Measurements from ENCODE around the gene FMOD.
A peak's percentile ranks its signal among the peaks of the same experiment; 100 is the strongest.
"Not testable (repeated sequence)": the region's sequence is repeated elsewhere in the genome, so short reads cannot be mapped to it uniquely, and the experiment has no call there.

The FMOD gene

DNA sequence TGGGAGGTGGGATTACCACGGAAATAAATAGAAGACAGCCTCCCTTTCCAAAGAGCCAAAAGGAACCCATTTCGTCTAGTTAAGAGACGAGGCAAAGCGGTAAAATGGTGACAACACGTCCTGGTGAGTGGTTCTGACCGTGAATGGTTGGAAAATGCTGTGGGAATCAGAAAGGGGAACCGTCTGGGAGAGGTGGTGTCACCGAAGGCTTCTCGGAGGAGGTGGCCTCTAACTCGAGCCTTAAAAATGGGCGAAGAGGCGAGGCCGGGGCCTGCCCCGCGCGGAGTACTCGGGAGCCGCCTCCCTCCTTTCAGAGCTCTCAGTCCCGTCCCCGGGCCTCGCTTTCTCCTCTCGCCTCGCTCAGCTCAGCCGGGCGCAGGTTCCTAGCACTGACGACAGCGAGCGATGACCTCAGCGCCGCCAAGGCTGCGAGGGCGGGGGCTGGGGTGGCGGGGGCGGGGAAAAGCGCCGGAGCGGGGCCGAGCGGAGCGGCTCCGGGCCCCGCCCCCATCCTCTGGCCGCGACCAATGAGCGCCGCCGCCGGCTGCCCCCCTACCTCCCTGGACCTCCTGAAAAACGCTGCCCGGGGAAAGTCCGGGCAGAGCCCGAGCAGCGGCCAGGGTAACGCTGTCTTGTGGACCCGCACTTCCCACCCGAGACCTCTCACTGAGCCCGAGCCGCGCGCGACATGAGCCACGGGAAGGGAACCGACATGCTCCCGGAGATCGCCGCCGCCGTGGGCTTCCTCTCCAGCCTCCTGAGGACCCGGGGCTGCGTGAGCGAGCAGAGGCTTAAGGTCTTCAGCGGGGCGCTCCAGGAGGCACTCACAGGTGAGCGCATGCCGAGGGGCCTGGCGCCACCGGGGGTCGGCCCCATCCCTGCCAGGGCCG, 45.8 kb downstream of the FMOD start, which contains the start of gene BTG2:
Gene BTG2 (plus strand): TSS at position 601 of the 890 bp plus-strand sequence. CDS start 88 bp downstream, at position 689.
- DNase-seq, result peak; percentile 92

DNA sequence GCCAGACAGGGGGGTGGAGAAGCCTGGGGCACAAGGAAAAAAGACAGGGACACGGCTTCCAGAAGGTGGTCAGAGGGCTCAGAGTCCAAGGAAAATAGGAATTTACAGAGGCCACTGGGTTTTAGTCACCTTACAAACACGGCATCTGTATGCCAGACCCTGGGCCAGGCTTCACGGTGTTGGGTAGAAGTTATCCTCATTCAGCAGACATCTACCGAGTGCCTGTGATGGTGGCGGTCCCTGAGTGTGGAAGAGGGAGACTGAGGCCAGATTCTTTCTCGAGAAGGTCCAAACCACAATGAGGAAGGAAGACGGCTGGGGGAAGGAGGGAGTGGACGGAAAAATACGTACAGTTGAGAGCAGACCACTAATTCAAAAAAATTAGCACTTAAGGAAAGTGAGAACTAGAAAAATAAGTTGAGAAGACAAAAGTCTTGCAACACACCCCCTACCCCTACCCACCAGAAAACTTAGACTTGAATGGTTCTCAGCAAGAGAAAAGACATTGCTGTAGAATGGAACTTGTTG, 46.5 kb downstream of the FMOD start:
- DNase-seq, result no peak

DNA sequence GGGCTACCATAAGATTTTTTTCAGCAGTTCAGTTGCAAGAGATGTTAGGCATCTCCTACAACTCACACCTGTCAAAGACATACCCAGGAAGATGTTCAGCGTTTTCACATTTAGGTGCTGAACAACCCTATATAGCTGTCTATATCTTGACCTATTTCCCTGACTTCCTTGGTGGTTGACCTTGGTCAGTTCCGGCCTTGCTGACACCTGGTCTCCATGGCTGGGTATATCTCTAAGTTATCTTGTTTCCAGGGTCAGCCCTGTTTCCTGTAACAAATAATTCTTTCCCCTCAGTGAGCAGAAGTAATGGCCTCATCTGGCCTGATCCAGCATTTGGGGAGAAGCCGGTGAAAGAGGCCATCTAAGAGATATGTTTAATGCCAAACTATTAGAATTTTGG, 48.0 kb downstream of the FMOD start:
- DNase-seq, result no peak

DNA sequence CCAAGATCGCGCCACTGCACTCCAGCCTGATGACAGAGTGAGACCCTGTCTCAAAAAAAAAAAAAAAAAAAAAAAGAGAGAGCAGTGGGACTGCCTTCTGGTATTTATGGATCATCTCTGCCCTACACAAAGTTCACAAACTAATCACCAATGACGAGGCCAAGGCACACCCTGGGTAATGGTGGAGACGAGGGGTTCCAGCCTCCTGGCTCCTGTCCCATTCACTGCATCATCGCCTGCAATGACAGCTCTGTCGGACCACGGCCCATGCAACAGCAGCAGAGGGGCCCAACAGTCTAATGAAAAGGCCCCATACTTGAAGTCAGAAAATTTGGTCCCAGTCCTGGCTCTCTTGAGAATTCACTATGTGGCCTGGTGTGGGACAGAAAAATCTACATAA, 48.5 kb downstream of the FMOD start:
- DNase-seq, result no peak

DNA sequence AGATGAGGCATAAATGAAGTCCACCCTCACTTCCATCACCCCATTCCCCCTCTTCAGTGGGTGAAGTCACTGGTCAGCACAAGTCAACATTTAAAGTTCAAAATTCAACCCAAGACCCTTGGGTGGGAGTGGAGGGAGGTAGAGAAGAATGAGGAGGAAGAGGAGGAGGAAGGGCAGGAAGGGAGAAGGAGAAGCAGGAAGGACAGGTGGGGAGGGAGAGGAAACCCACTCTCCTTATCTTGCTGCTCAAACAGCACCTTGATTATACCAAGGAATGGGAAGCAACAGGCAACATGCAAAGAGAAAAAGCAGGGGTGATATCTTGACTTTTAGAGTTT, 49.6 kb downstream of the FMOD start:
- no peak for DNase-seq

DNA sequence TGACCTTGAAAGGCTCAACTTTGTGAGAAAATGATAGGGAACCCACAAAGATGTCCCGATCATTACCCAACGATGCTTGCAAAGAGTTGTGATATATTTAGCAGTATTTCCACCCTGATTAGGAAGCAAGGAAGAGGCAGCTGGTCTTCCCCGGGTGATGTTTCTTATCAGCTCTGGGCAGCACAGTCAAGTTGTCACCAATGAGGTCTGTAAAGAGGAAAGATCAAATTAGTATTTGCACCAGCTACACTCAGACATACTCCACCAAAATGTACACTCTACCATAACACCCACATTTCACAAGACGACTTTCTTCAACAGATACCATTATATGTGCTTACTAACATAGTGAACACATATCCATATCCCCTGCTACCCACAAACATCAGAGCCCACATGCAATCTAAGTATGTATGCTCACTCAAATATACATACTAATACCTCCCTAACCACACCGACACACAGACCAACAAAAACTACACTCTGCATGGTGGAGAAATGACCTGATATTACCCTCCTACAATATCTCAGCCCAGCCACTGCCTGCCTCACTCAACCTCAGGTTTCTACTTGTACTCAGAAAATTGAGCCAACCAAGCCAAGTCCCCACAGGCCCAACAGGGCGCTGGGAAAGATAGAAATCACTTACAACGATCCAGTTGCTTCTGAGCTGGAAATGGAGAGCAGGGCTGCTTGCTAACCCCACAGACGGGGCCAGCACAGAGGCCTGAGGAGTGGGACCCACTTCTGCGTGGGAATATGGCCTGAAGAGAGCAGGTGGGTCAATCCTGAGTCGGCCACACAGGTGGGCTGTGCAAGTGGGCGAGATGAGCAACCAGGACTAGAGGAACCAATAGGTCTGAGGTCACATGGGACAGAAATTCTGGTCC, 50.2 kb downstream of the FMOD start:
- no peak for DNase-seq

DNA sequence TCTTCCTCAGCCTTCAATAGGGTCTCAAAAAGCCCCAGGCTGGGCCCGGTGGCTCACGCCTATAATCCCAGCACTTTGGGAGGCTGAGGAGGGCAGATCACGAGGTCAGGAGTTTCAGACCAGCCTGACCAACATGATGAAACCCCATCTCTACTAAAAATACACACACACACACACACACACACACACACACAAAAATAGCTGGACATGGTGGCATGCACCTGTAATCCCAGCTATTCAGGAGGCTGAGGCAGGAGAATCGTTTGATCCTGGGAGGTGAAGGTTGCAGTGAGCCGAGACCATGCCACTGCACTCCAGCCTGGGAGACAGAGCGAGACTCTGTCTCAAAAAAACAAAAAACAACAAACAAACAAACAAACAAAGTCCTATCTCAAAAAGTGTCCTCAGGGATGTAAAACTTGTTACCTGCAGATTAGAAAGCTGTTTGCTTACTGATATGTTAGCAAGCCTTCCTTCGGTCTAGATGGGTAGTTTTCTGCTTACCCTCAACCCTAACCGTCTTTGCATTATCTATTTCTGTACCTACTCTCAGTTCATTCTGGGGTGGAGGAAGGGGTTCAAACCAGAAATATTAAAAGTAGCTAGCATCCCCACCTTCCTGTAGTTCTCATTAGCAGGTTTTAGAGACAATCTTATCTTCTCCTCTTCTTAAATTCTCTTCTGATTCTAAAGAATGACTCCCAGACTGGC, 51.0 kb downstream of the FMOD start:
- not testable (repeated sequence) for DNase-seq

DNA sequence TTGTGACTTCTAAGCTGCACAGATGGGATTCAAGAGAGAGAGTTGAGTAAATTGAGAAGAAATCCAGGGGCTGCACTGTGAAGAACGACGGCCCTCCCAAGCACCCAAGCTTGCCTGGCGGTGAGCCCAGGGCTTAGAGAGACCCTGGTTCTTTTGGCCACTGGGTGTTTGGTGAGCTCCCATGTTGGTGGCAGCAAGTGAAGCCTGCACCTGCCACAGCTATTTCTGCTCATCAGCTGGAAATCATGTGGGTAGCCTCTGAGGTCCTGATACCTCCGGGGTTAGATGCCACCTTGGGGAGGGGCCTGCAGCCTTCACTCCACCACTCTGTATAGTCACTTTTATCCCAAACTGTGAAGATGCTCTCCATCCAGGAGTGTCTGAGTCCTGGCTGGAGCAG, 51.8 kb downstream of the FMOD start:
- no peak for DNase-seq

DNA sequence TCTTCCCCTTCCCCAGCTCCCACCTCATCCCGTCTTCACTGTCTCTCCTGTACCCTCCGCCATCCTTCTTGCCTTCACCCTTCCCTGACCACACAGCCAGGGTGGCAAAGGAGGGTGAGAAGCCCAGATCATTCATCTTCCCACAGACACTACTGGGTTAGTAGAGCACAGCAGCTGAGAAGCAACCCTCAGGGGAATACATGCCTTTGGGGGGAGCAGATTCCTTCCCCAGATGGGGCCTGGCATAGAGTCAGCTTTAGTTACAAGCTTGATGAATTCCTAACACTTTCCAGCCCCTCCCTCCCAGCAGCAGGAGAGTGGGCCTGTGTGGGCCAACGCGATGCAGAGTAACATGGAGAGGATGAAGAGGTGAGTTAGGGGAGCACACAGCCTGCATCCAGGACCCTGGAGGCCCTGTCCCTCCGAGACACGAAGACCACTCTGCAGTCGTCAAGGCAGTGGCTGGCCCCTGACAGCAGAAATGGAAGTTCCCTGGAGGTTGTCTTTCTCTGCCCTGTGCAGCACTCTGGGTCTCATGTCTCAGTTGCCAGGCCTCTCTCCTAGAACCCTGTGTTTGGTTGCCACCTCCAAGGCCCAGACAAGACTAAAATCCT, 54.4 kb downstream of the FMOD start:
- DNase-seq, result no peak

DNA sequence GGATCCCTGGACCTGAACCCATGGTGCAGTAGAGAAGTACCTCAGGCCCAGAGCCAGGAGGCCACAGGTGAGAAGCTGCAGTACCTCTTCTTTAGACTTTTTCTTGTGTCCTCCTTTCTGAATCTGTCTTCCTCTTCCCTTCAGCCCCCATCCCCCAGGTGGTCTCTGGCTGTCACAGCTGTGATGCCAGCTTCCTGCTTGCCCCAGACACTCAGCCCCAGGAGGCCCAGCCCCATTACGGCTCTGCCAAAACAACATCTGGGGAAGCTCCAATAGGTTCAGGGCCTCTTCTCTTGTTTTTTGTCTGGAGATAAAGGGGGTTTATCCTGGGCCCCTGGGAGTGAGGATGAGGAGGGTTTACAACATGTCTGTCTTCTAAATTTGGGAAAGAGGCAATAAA, 55.1 kb downstream of the FMOD start:
- no peak for DNase-seq

DNA sequence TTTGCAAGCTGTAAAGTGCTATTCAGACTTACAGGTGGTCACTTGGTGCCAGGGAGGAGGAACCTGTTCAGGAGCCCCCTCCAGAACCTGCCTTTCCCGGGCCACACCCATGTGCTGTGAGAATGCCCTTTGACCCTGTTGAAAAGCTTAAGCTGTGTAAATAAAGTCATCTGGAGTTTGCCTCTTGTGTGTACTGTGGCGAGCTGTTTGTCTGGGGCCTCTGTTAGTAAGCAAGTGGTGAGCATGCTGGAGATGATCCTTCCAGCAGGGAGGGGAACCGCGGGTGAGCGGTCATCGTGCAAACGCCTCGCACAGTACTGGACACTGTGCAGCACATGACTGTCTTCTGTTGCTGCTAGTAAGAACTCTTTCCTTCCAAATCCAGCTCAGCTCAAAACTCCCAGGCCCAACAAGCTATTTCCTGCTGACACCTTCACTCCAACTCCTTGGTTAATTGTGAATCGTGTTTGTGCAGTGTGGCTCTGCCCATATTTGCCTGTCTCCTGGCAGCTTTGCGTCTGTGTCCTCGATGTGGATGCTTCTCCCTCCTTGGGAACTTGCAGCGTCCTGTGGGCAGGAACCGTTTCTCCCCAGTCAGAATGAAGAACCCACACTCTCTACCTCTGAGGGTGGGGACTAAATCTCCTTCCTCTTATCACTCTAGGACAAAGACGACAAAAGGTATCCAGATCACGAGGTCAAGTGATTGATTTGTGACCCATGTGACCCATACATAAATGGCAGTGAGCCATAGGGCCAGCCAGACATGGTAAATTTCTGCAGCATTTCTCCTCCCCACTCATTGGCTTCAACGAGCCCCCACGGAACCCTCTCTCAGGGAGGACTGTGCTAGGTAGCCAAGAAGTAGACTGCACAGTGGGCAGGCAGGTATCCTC, 59.5 kb downstream of the FMOD start:
- DNase-seq, result no peak
